IMR-90 (cell line): ENCODE data around the gene PITPNC1. TPM values are rescaled to one million over a fixed set of nuclear protein-coding genes. Genes with fewer than 3 reads are reported as not detected.

Experiments used
- ATAC-seq: fragments of 200-7000 bp; cut with Tn5 transposase; 2 replicates; pipeline ENCODE4 v1.9.1; 2020; ENCODE audit warnings: low read depth, mild to moderate bottlenecking, moderate library complexity
- BruUV-seq: library from RNA; stranded (reverse); fragments of 400-500 nt; replicated peaks from 2 replicates; lab custom pipeline; 2021; lab: Mats Ljungman, UMichigan
- CTCF ChIA-PET: fragments of 300-600 bp; formaldehyde crosslinking; extraction: SDS; loops from one replicate; lab custom pipeline; 2021; ENCODE audit warnings: antibody characterized with exemption; lab: Yijun Ruan, JAX
- POLR2A ChIA-PET: fragments of 300-600 bp; sonication (Branson Sonifier 250); formaldehyde crosslinking; loops from one replicate; lab custom pipeline; 2022; ENCODE audit warnings: antibody characterized with exemption; ENCODE audit not compliant: unreplicated experiment; lab: Charles Lee
- DNase-seq: peaks from one replicate; pipeline ENCODE4 v3.0.0; 2013
- H2AFZ ChIP-seq: replicated peaks from 2 replicates; pipeline ENCODE3; 2013; ENCODE audit warnings: low read length, mild to moderate bottlenecking; ENCODE audit not compliant: poor library complexity
- H2AK5ac ChIP-seq: 2 replicates; pipeline ENCODE4 v1.6.1; 2013; ENCODE audit warnings: low read depth, low read length, inconsistent platforms
- H2AK9ac ChIP-seq: replicated peaks from 2 replicates; pipeline ENCODE3; 2013; ENCODE audit warnings: mild to moderate bottlenecking, low read depth, low read length, moderate library complexity; ENCODE audit not compliant: poor library complexity
- H2BK120ac ChIP-seq: 2 replicates; pipeline ENCODE4 v1.6.1; 2013; ENCODE audit warnings: low read depth, low read length, inconsistent platforms
- H2BK15ac ChIP-seq: 3 replicates; pipeline ENCODE4 v1.6.1; 2013; ENCODE audit warnings: low read depth, low read length, inconsistent platforms
- H2BK20ac ChIP-seq: 2 replicates; pipeline ENCODE4 v1.6.1; 2013; ENCODE audit warnings: low read depth, mild to moderate bottlenecking, inconsistent platforms, low read length, moderate library complexity
- H2BK5ac ChIP-seq: 2 replicates; pipeline ENCODE4 v1.6.1; 2013; ENCODE audit warnings: mild to moderate bottlenecking, low read depth, low read length, inconsistent platforms; ENCODE audit not compliant: poor library complexity, severe bottlenecking
- H3K14ac ChIP-seq: replicated peaks from 2 replicates; pipeline ENCODE4 v1.6.1; 2013; ENCODE audit warnings: low read depth, low read length, inconsistent platforms
- H3K18ac ChIP-seq: 2 replicates; pipeline ENCODE4 v1.6.1; 2013; ENCODE audit warnings: low read depth, low read length, control low read depth
- H3K23ac ChIP-seq: 2 replicates; pipeline ENCODE4 v1.6.1; 2013; ENCODE audit warnings: low read depth, low read length, inconsistent platforms
- H3K27ac ChIP-seq: 2 replicates; pipeline ENCODE4 v1.5.1; 2013; ENCODE audit warnings: mild to moderate bottlenecking, control low read depth, low read length; ENCODE audit not compliant: insufficient read depth
- H3K27me3 ChIP-seq: 2 replicates; pipeline ENCODE4 v1.6.1; 2013; ENCODE audit warnings: low read length; ENCODE audit not compliant: control insufficient read depth, insufficient read depth
- H3K36me3 ChIP-seq: 2 replicates; pipeline ENCODE4 v1.6.1; 2013; ENCODE audit warnings: low read length, mixed read lengths; ENCODE audit not compliant: control insufficient read depth, insufficient read depth
- H3K4ac ChIP-seq: 2 replicates; pipeline ENCODE4 v1.6.1; 2013; ENCODE audit warnings: low read depth, low read length, inconsistent platforms
- H3K4me1 ChIP-seq: 2 replicates; pipeline ENCODE4 v1.6.1; 2013; ENCODE audit warnings: low read length, mixed read lengths; ENCODE audit not compliant: control insufficient read depth, insufficient read depth
- H3K4me2 ChIP-seq: 2 replicates; pipeline ENCODE4 v1.6.1; 2013; ENCODE audit warnings: low read depth, mild to moderate bottlenecking, control low read depth, low read length, moderate library complexity
- H3K4me3 ChIP-seq: 2 replicates; pipeline ENCODE4 v1.5.1; 2013; ENCODE audit warnings: low read depth, mild to moderate bottlenecking, control low read depth, low read length, moderate library complexity; ENCODE audit not compliant: insufficient read depth
- H3K56ac ChIP-seq: 2 replicates; pipeline ENCODE4 v1.6.1; 2013; ENCODE audit warnings: low read length, inconsistent platforms; ENCODE audit not compliant: insufficient read depth; ENCODE audit errors: extremely low read depth
- H3K79me1 ChIP-seq, 2 experiments: 2 replicates each; pipeline ENCODE4 v1.6.1; 2013; ENCODE audit warnings: low read length in 2 of 2, inconsistent platforms in 1 of 2, low read depth in 1 of 2
- H3K9ac ChIP-seq: 2 replicates; pipeline ENCODE4 v1.6.1; 2013; ENCODE audit warnings: low read depth, low read length, control low read depth
- H3K9me1 ChIP-seq: 2 replicates; pipeline ENCODE4 v1.6.1; 2013; ENCODE audit warnings: low read length, inconsistent platforms; ENCODE audit not compliant: insufficient read depth
- H3K9me3 ChIP-seq: 2 replicates; pipeline ENCODE4 v1.6.1; 2013; ENCODE audit warnings: low read length; ENCODE audit not compliant: control insufficient read depth, insufficient read depth
- H4K20me1 ChIP-seq: 2 replicates; pipeline ENCODE4 v1.6.1; 2013; ENCODE audit warnings: low read length, inconsistent platforms; ENCODE audit not compliant: insufficient read depth
- H4K5ac ChIP-seq: 2 replicates; pipeline ENCODE4 v1.6.1; 2013; ENCODE audit warnings: mild to moderate bottlenecking, low read depth, low read length, control low read depth
- H4K8ac ChIP-seq, 2 experiments: 2 replicates each; pipeline ENCODE4 v1.6.1; 2013; ENCODE audit warnings: low read depth in 2 of 2, low read length in 2 of 2, control low read depth in 1 of 2, inconsistent platforms in 1 of 2
- H4K91ac ChIP-seq: 2 replicates; pipeline ENCODE4 v1.6.1; 2013; ENCODE audit warnings: low read depth, low read length, inconsistent platforms; ENCODE audit not compliant: insufficient read depth
- CHD1 ChIP-seq: IDR thresholded peaks from 2 replicates; pipeline ENCODE4 v1.6.1; 2012; ENCODE audit warnings: low read depth, low read length, improper control_type of control experiment
- MAFK ChIP-seq: IDR thresholded peaks from 2 replicates; pipeline ENCODE4 v1.6.1; 2012; ENCODE audit warnings: low read depth, low read length, improper control_type of control experiment
- MAZ ChIP-seq: IDR thresholded peaks from 2 replicates; pipeline ENCODE4 v1.6.1; 2012; ENCODE audit warnings: low read depth, mild to moderate bottlenecking, low read length, improper control_type of control experiment, moderate library complexity, borderline replicate concordance
- MXI1 ChIP-seq: IDR thresholded peaks from 2 replicates; pipeline ENCODE4 v1.6.1; 2012; ENCODE audit warnings: low read depth, mild to moderate bottlenecking, low read length, moderate library complexity, borderline replicate concordance
- NFE2L2 ChIP-seq: fragments of 150-350 bp; IDR thresholded peaks from 2 replicates; pipeline ENCODE4 v1.6.1; 2016; ENCODE audit warnings: low read depth, mild to moderate bottlenecking, low read length
- POLR2A ChIP-seq: IDR thresholded peaks from 2 replicates; pipeline ENCODE4 v1.6.1; 2012; ENCODE audit warnings: mild to moderate bottlenecking, low read depth, low read length
- RAD21 ChIP-seq: IDR thresholded peaks from 2 replicates; pipeline ENCODE4 v1.6.1; 2012; ENCODE audit warnings: low read length, improper control_type of control experiment
- RFX5 ChIP-seq: IDR thresholded peaks from 2 replicates; pipeline ENCODE4 v1.8.0; 2012; ENCODE audit warnings: low read depth, mild to moderate bottlenecking, low read length, moderate library complexity
- SMC3 ChIP-seq: fragments of 150-350 bp; IDR thresholded peaks from 2 replicates; pipeline ENCODE4 v1.6.1; 2016; ENCODE audit warnings: low read depth, mild to moderate bottlenecking, antibody characterized with exemption, low read length, moderate library complexity
- WGBS, 2 experiments: methylation state at CpG; one replicate each; pipeline versions ENCODE4 v1.1.5 to v1.1.7; 2013; ENCODE audit warnings: missing lambda C conversion rate in 2 of 2; ENCODE audit not compliant: insufficient read length in 1 of 2; ENCODE audit errors: extremely low coverage in 2 of 2; 5-methylcytosine and 5-hydroxymethylcytosine counted together
- dilution Hi-C: fragments of 300-500 bp; cut with HindIII; formaldehyde crosslinking; loops from one replicate; pipeline ENCODE4 v1.14.3; 2018; ENCODE audit warnings: low sequenced_read_pairs; ENCODE audit not compliant: unreplicated experiment
- in situ Hi-C: fragments of 300-500 bp; cut with MboI; formaldehyde crosslinking; loops from 3 replicates; pipeline ENCODE4 v1.14.3; 2019; ENCODE audit warnings: low sequenced_read_pairs, inconsistent platforms, mixed read lengths
- intact Hi-C: fragments of 100-400 bp; cut with micrococcal nuclease; formaldehyde crosslinking; loops from 2 replicates; pipeline ENCODE4 v1.10.0; 2022
- polyA plus RNA-seq, 3 experiments: library from polyadenylated mRNA; depleted of rRNA; stranded (reverse); fragments of >200 nt; gene quantifications; 2 replicates each; pipeline ENCODE4 v1.2.3, GENCODE V29; 2012; ENCODE audit warnings: low replicate concordance in 1 of 3
- total RNA-seq: library from RNA; depleted of rRNA; stranded (reverse); fragments of >200 nt; gene quantifications from 2 replicates; pipeline ENCODE4 v1.2.3, GENCODE V29; 2012
- TF ChIP-seq, protein P1 (sequence below): fragments of 150-350 bp; IDR thresholded peaks from 2 replicates; pipeline ENCODE4 v1.6.1; 2017; ENCODE audit warnings: mild to moderate bottlenecking, antibody characterized with exemption, low read length, low read depth
- TF ChIP-seq, protein P2 (sequence below): conservative IDR thresholded peaks from 2 replicates; pipeline ENCODE4 v1.5.1; 2012; ENCODE audit warnings: mild to moderate bottlenecking, low read depth, low read length, improper control_type of control experiment

Gene PITPNC1
- total and polyA plus RNA-seq, 2 of the 4 experiments (the other 2 are of a cell fraction), result 4.1 TPM

DNA sequence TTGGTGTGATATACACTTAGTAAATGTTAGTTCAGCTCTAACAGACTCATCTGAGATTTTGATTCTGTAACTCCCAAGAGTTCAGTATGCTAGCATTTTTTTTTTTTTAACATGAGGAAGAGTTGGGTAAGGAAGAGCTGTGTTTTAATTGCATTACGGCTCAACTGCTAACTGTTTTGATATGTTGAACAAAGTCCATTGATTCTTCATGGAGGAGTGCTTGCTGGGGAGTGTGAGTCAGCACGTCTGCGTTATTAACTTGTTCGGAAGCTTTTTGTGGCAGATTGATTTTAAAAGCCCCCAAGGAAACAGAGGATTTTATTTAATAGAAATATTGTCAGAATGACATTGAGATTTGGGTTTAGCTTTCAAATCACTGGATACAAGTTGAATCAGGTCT is 45.8 kb downstream of the PITPNC1 start:
- no peak overlapping the region for H3K9ac ChIP-seq
- DNase-seq, result no peak
- H3K14ac ChIP-seq, result no peak overlapping the region
- no peak overlapping the region for H2BK120ac ChIP-seq
- H2BK5ac ChIP-seq, result no peak overlapping the region
- BruUV-seq, result no TSS peak
- peaks cover 18% of the 10 kb centered on the region for H3K9me1 ChIP-seq
- H3K36me3 ChIP-seq, result no peaks in the 10 kb centered on the region
- no peak overlapping the region for H2AK9ac ChIP-seq
- H3K27me3 ChIP-seq, result no peaks in the 10 kb centered on the region
- no peak overlapping the region for H3K56ac ChIP-seq
- H2BK20ac ChIP-seq, result peak overlapping the region; percentile 8; the same call in 1 of the 2 replicates
- H4K8ac ChIP-seq, result no peak overlapping the region
- H2BK15ac ChIP-seq, result 0 out of 3 replicates have a peak overlapping the region, but pooled peaks have one; percentile 49
- no peak overlapping the region for H3K23ac ChIP-seq
- H4K91ac ChIP-seq, result no peak overlapping the region
- H3K79me1 ChIP-seq, result peaks cover 13 to 35% of the 10 kb centered on the region in 2 experiments; a peak in 3 of 4 replicates
- H3K4me3 ChIP-seq, result no peak overlapping the region
- ChIA-PET POLR2A (no interaction called here), CTCF (no interaction called here)
- dilution Hi-C loops, result no loop called here
- 100% methylated on average over 2 of the region's 4 CpGs; no CpG with 5 or more reads in 1 of the 2 experiments for WGBS, 2 experiments
- TF ChIP-seq SMC3 (no peak), MAZ (no peak), RAD21 (no peak), POLR2A (no peak), RFX5 (no peak), MXI1 (no peak), CHD1 (no peak), NFE2L2 (no peak), MAFK (no peak)
- TF ChIP-seq, protein P1, sequence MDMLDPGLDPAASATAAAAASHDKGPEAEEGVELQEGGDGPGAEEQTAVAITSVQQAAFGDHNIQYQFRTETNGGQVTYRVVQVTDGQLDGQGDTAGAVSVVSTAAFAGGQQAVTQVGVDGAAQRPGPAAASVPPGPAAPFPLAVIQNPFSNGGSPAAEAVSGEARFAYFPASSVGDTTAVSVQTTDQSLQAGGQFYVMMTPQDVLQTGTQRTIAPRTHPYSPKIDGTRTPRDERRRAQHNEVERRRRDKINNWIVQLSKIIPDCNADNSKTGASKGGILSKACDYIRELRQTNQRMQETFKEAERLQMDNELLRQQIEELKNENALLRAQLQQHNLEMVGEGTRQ, result no peak
- TF ChIP-seq, protein P2, sequence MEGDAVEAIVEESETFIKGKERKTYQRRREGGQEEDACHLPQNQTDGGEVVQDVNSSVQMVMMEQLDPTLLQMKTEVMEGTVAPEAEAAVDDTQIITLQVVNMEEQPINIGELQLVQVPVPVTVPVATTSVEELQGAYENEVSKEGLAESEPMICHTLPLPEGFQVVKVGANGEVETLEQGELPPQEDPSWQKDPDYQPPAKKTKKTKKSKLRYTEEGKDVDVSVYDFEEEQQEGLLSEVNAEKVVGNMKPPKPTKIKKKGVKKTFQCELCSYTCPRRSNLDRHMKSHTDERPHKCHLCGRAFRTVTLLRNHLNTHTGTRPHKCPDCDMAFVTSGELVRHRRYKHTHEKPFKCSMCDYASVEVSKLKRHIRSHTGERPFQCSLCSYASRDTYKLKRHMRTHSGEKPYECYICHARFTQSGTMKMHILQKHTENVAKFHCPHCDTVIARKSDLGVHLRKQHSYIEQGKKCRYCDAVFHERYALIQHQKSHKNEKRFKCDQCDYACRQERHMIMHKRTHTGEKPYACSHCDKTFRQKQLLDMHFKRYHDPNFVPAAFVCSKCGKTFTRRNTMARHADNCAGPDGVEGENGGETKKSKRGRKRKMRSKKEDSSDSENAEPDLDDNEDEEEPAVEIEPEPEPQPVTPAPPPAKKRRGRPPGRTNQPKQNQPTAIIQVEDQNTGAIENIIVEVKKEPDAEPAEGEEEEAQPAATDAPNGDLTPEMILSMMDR, result no peak
- H3K4me2 ChIP-seq, result no peak overlapping the region
- peaks cover 5% of the 10 kb centered on the region; the same call in 1 of the 2 replicates for H4K20me1 ChIP-seq
- in situ Hi-C loops, result no loop called here
- no peak overlapping the region for H2AFZ ChIP-seq
- no peak for ATAC-seq
- intact Hi-C loops, result no loop called here
- H2AK5ac ChIP-seq, result peak overlapping the region; percentile 80; the same call in 1 of the 2 replicates
- peaks cover 6% of the 10 kb centered on the region; the same call in 1 of the 2 replicates for H3K4me1 ChIP-seq
- H3K9me3 ChIP-seq, result no peaks in the 10 kb centered on the region
- no peak overlapping the region for H3K4ac ChIP-seq
- H4K5ac ChIP-seq, result no peak overlapping the region
- H3K18ac ChIP-seq, result no peak overlapping the region
- no peak overlapping the region for H3K27ac ChIP-seq
